Calu3 (cell line): ENCODE data around the gene TSPAN9. TPM values are rescaled to one million over a fixed set of nuclear protein-coding genes. Genes with fewer than 3 reads are reported as not detected.

Source experiments
- BruUV-seq: library from RNA; stranded (reverse); fragments of 400-500 nt; replicated peaks from 2 replicates; lab custom pipeline; 2021; lab: Mats Ljungman, UMichigan
- CTCF ChIA-PET: fragments of 300-600 bp; sonication (Branson Sonifier 250); formaldehyde crosslinking; loops from one replicate; lab custom pipeline; 2022; ENCODE audit warnings: antibody characterized with exemption; lab: Charles Lee
- DNase-seq: peaks from one replicate; pipeline ENCODE4 v3.0.0; 2022
- H3K27ac Mint-ChIP-seq: one replicate; pipeline ENCODE4 v1.8.0; 2022; ENCODE audit warnings: mixed read lengths; ENCODE audit not compliant: unreplicated experiment
- H3K27me3 Mint-ChIP-seq: one replicate; pipeline ENCODE4 v1.8.0; 2022; ENCODE audit warnings: mixed read lengths; ENCODE audit not compliant: unreplicated experiment
- H3K36me3 Mint-ChIP-seq: one replicate; pipeline ENCODE4 v1.8.0; 2022; ENCODE audit warnings: mild to moderate bottlenecking, moderate library complexity, mixed read lengths; ENCODE audit not compliant: insufficient read depth, unreplicated experiment
- H3K4me1 Mint-ChIP-seq: one replicate; pipeline ENCODE4 v1.8.0; 2022; ENCODE audit warnings: mild to moderate bottlenecking, low read depth, mixed read lengths; ENCODE audit not compliant: unreplicated experiment
- H3K4me3 Mint-ChIP-seq: one replicate; pipeline ENCODE4 v1.8.0; 2022; ENCODE audit warnings: mild to moderate bottlenecking, low read depth, moderate library complexity, mixed read lengths; ENCODE audit not compliant: unreplicated experiment
- H3K9me3 Mint-ChIP-seq: one replicate; pipeline ENCODE4 v1.8.0; 2022; ENCODE audit warnings: low read depth, mixed read lengths; ENCODE audit not compliant: unreplicated experiment
- intact Hi-C: fragments of 100-400 bp; cut with micrococcal nuclease; formaldehyde crosslinking; loops from one replicate; pipeline ENCODE4 v1.10.0; 2022; ENCODE audit not compliant: unreplicated experiment
- total RNA-seq: library from RNA; stranded (reverse); gene quantifications from 2 replicates; pipeline ENCODE4 v1.2.3, GENCODE V29; 2022
- TF ChIP-seq, protein P1 (sequence below): fragments of 200-600 bp; IDR thresholded peaks from one replicate; pipeline ENCODE4 v1.8.0; 2022; ENCODE audit warnings: antibody characterized with exemption; ENCODE audit not compliant: unreplicated experiment

TSPAN9 gene
- total RNA-seq, 1 experiment from 2014 or later = 6.0 TPM

- BruUV-seq = no TSS peak
- intact Hi-C loops = no loop called here
- Mint-ChIP-seq H3K9me3 (no peaks in the 10 kb centered on the region), H3K27me3 (peaks cover 52% of the 10 kb centered on the region), H3K27ac (no peak overlapping the region), H3K4me3 (no peak overlapping the region), H3K36me3 (peaks cover 14% of the 10 kb centered on the region), H3K4me1 (peaks cover 34% of the 10 kb centered on the region)
- CTCF ChIA-PET = interaction anchor here (0.7 kb wide), 1 partner anchor 39 kb away, joined by 3 read pairs; no protein-coding TSS in a partner anchor
- DNase-seq = peak; percentile 61
- TF ChIP-seq, protein P1, sequence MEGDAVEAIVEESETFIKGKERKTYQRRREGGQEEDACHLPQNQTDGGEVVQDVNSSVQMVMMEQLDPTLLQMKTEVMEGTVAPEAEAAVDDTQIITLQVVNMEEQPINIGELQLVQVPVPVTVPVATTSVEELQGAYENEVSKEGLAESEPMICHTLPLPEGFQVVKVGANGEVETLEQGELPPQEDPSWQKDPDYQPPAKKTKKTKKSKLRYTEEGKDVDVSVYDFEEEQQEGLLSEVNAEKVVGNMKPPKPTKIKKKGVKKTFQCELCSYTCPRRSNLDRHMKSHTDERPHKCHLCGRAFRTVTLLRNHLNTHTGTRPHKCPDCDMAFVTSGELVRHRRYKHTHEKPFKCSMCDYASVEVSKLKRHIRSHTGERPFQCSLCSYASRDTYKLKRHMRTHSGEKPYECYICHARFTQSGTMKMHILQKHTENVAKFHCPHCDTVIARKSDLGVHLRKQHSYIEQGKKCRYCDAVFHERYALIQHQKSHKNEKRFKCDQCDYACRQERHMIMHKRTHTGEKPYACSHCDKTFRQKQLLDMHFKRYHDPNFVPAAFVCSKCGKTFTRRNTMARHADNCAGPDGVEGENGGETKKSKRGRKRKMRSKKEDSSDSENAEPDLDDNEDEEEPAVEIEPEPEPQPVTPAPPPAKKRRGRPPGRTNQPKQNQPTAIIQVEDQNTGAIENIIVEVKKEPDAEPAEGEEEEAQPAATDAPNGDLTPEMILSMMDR = peak; percentile 92
Observed at GRCh38 chr12:3202734-3203446, 125.7 kb downstream of the TSPAN9 start.

DNA sequence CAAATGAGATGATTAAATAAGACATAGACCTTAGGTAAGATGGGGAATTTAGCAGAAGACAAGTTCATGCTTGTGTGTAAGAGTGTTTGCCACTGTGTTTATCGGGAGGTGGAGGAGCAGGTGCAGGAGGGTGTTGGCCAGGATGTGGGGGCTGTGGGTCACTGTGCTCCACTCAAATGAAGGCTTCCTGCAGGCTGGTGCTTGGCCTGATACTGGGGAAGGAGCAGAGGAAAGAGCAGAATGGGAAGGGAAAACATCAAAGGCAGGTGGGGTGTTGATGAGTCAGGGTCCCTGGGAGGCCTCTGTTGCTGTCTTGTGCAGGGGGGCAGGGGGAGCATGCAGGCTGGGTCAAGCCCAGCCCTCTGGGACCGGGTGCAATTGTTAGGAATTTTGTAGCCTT lies 126.5 kb downstream of the TSPAN9 start:
- Mint-ChIP-seq H3K9me3 (no peaks in the 10 kb centered on the region), H3K36me3 (peaks cover 14% of the 10 kb centered on the region), H3K27me3 (peaks cover 52% of the 10 kb centered on the region), H3K4me3 (no peak overlapping the region), H3K27ac (no peak overlapping the region), H3K4me1 (peaks cover 34% of the 10 kb centered on the region)
- intact Hi-C loops = no loop called here
- no TSS peak for BruUV-seq
- TF ChIP-seq, protein P1 = no peak
- CTCF ChIA-PET = no interaction called here
- no peak for DNase-seq

DNA sequence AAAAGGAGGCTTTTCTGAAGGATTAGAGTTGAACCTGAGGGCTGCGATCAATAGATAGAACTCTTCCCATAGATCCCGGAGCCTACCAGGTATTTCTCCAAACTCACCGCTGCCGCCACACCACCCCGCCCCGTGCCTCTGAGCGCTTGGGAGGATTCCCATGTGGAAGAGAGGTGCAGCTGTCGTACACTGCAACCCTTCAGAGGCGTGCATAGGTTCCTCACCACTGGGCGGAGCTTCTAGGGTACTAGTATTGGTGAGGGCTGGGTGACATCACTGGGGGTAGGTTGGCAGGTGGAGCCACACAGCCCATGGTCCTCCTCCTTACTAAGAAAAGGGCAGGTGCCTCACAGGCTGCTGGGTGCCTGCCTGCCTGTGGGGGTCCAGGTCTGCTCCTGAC lies 127.0 kb downstream of the TSPAN9 start:
- CTCF ChIA-PET = interaction anchor here (0.7 kb wide), 1 partner anchor 31 kb away, joined by 5 read pairs; no protein-coding TSS in a partner anchor
- peaks cover 34% of the 10 kb centered on the region for H3K4me1 Mint-ChIP-seq
- peaks cover 12% of the 10 kb centered on the region for H3K36me3 Mint-ChIP-seq
- H3K4me3 Mint-ChIP-seq = no peak overlapping the region
- H3K27me3 Mint-ChIP-seq = peaks cover 48% of the 10 kb centered on the region
- no TSS peak for BruUV-seq
- intact Hi-C loops = no loop called here
- H3K27ac Mint-ChIP-seq = no peak overlapping the region
- no peaks in the 10 kb centered on the region for H3K9me3 Mint-ChIP-seq
- TF ChIP-seq, protein P1 = no peak
- peak; percentile 13 for DNase-seq

- H3K27ac Mint-ChIP-seq = no peak overlapping the region
- no peaks in the 10 kb centered on the region for H3K9me3 Mint-ChIP-seq
- peaks cover 34% of the 10 kb centered on the region for H3K4me1 Mint-ChIP-seq
- DNase-seq = no peak
- H3K27me3 Mint-ChIP-seq = peaks cover 40% of the 10 kb centered on the region
- intact Hi-C loops = no loop called here
- H3K4me3 Mint-ChIP-seq = no peak overlapping the region
- peaks cover 7% of the 10 kb centered on the region for H3K36me3 Mint-ChIP-seq
- TF ChIP-seq, protein P1 = no peak
- CTCF ChIA-PET = interaction anchor here (0.7 kb wide), 1 partner anchor 30 kb away, joined by 5 read pairs; no protein-coding TSS in a partner anchor
- BruUV-seq = no TSS peak
Observed at GRCh38 chr12:3204730-3205531, 127.8 kb downstream of the TSPAN9 start.
